GM12864 (cell line): ENCODE results near the gene S100A9.

Source experiments
- DNase-seq: peaks from one replicate; pipeline ENCODE4 v3.0.0-alpha.2; 2011; ENCODE audit warnings: low read depth
- H3K4me3 ChIP-seq: 2 replicates; pipeline ENCODE4 v1.5.1; 2011; ENCODE audit warnings: mild to moderate bottlenecking, low read depth, low read length, control low read depth
- CTCF ChIP-seq: IDR thresholded peaks from 2 replicates; pipeline ENCODE4 v1.5.1; 2011; ENCODE audit warnings: low read depth, mild to moderate bottlenecking, moderate library complexity, low read length, control low read depth, inconsistent platforms; ENCODE audit errors: missing control alignments

S100A9 gene

GRCh38 chr1:153358691-153358975 is 979 bp downstream of the S100A9 start:
- TF ChIP-seq CTCF = no peak
- DNase-seq = no peak
- no peak overlapping the region for H3K4me3 ChIP-seq

- DNase-seq = no peak
- TF ChIP-seq CTCF = no peak
- no peak overlapping the region for H3K4me3 ChIP-seq
Measured at GRCh38 chr1:153359241-153359640, 1.6 kb downstream of the S100A9 start.

GRCh38 chr1:153360190-153360589 is 2.5 kb downstream of the S100A9 start:
- no peak for TF ChIP-seq CTCF
- DNase-seq = no peak
- H3K4me3 ChIP-seq = no peak overlapping the region

- no peak overlapping the region for H3K4me3 ChIP-seq
- TF ChIP-seq CTCF = no peak
- DNase-seq = no peak
Measured at GRCh38 chr1:153360592-153361479, 3.2 kb downstream of the S100A9 start.

GRCh38 chr1:153361480-153362109 is 3.9 kb downstream of the S100A9 start:
- no peak overlapping the region for H3K4me3 ChIP-seq
- no peak for DNase-seq
- TF ChIP-seq CTCF = no peak

GRCh38 chr1:153362187-153362775 is 4.6 kb downstream of the S100A9 start:
- DNase-seq = no peak
- TF ChIP-seq CTCF = no peak
- H3K4me3 ChIP-seq = no peak overlapping the region
